Kidney glomerular epithelial cell (primary cell): Measurements from ENCODE around the gene C1orf159.
"Not testable (repeated sequence)": the region's sequence is repeated elsewhere in the genome, so short reads cannot be mapped to it uniquely, and the experiment has no call there.

Experiments used
- DNase-seq: peaks from one replicate; lab custom pipeline; 2025; lab: John Stamatoyannopoulos, UW

C1orf159 gene

GRCh38 chr1:1066403-1067283 is 49.2 kb downstream of the C1orf159 start:
- DNase-seq: no peak

- DNase-seq: peak; percentile 66
These were observed 50.0 kb downstream of the C1orf159 start for GRCh38 chr1:1065940-1066304.

DNA sequence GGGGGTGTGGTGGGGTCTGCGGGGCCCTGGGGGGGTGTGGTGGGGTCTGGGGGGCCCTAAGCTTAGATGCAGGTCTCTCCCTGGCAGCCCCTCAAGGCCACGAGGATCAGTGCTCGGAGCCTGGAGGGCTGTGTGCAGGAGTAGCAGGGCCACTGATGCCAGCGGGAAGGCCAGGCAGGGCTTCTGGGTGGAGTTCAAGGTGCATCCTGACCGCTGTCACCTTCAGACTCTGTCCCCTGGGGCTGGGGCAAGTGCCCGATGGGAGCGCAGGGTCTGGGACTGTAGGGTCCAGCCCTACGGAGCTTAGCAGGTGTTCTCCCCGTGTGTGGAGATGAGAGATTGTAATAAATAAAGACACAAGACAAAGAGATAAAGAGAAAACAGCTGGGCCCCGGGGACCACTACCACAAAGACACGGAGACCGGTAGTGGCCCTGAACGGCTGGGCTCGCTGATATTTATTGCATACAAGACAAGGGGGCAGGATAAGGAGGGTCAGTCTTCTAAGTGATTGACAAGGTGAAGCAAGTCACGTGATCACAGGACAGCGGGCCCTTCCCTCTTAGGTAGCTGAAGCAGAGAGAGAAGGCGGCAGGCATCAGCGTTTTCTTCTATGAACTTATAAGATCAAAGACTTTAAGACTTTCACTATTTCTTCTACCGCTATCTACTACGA is 50.5 kb downstream of the C1orf159 start:
- peak; percentile 66 for DNase-seq

DNA sequence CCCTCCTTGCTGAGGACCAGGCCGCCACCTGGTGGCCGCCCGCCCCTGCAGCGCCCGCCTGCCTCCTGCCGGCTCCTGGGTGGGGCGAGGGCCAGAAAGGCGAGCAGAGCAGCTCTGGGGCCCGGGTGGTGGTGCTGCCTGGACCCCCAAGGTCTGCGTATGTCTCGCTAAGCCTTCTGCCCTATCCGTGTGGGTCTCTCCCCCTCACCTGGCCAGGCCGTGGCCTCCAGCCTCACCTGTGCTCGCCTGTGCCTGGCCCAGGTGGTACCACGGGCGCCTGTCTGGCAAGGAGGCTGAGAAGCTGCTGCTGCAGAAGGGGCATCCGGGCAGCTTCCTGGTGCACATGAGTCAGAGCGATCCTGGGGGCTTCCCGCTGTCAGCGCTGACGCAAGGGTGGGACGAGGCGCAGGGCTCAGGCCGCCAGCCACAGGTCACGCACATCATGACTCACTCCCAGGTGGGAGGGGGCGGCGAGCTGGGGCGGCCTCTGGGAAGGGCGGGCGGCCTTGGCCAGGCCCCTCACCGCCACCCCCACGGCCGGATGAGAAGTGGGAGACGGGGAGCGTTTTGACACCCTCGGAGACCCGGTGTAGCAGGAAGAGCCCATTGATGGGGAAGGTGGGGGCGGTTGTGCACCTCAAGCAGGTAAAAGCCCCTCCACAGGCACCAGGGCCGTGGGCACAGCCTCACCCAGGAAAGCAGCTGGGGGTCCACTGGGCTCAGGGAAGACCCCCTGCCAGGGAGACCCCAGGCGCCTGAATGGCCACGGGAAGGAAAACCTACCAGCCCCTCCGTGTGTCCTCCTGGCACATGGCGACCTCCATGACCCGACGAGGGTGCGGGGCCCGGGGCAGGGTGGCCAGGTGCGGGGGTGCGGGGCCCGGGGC is 51.7 kb downstream of the C1orf159 start:
- DNase-seq: peak; percentile 85

- no peak for DNase-seq
These were observed 52.5 kb downstream of the C1orf159 start for GRCh38 chr1:1063261-1063944.

- no peak for DNase-seq
These were observed 53.3 kb downstream of the C1orf159 start for GRCh38 chr1:1062348-1063163.

- DNase-seq: no peak
These were observed 54.1 kb downstream of the C1orf159 start for GRCh38 chr1:1061682-1062345.

GRCh38 chr1:1060281-1061000 is 55.4 kb downstream of the C1orf159 start:
- no peak for DNase-seq

DNA sequence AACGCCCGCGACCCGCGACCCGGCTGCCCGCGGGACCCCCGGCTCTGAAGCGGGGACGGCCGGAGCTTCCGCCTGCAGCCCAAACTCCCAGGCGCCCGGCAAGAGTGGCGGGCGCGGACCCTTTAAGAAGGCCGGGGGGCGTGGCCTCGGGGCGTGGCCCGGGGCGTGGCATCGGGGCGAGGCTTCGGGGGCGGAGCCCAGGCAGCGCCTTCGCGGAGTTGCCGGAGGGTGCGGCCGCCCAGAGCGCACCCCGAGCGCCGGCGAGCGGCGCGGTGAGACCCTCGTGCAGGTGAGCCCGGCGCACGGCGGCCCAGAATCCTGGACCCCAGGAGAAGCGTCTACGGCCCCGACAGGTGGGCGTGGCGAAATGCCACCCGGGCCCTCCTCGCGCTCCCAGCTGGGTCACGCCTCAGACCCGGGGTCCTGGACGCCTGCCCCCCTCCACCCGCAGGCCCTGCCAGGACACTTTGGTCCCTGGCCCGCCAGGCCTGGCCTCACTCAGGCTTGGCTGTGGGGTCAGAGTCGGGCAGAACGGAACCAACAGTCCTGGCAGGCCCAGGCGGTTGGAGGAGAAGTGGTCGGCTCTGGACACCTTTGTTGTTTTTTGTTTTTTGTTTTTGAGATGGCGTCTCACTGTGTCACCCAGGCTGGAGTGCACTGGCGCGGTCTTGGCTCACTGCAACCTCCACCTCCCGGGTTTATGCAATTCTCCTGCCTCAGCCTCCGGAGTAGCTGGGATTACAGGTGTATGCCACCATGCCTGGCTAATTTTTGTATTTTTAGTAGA is 56.2 kb downstream of the C1orf159 start:
- DNase-seq: peak; percentile 21

DNA sequence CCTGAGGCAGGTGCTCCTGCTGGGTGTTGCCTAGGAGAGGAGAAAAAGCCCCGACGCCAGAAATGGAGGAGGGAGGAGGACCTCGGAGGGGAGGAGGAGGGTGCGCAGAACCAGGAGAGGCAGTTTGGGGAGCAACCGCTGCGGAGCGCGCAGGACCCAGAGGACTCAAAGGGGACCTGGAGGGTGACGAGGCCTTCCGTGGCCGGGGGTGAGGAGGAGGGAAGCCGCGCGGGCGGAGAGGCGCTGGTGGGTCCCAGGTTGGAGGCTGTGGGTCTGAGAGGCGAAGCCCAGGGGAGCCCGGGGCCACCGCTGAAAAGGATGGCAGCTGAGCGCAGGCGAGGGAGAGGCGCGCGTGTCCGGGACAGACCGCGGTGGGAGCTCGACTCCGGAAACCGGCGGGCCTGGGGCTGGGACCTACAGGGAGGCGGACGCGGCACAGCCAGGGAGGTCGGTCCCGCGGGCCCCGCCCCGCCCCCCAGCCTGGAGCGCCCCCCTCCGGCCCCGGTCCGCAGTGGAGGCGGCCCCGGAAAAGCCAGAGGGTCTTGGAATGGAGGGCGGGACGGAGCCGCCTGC is 56.9 kb downstream of the C1orf159 start:
- DNase-seq: no peak

- DNase-seq: peak; percentile 19
These were observed 57.6 kb downstream of the C1orf159 start for GRCh38 chr1:1058088-1058905.

- DNase-seq: not testable (repeated sequence)
These were observed 58.2 kb downstream of the C1orf159 start for GRCh38 chr1:1057769-1058087.

DNA sequence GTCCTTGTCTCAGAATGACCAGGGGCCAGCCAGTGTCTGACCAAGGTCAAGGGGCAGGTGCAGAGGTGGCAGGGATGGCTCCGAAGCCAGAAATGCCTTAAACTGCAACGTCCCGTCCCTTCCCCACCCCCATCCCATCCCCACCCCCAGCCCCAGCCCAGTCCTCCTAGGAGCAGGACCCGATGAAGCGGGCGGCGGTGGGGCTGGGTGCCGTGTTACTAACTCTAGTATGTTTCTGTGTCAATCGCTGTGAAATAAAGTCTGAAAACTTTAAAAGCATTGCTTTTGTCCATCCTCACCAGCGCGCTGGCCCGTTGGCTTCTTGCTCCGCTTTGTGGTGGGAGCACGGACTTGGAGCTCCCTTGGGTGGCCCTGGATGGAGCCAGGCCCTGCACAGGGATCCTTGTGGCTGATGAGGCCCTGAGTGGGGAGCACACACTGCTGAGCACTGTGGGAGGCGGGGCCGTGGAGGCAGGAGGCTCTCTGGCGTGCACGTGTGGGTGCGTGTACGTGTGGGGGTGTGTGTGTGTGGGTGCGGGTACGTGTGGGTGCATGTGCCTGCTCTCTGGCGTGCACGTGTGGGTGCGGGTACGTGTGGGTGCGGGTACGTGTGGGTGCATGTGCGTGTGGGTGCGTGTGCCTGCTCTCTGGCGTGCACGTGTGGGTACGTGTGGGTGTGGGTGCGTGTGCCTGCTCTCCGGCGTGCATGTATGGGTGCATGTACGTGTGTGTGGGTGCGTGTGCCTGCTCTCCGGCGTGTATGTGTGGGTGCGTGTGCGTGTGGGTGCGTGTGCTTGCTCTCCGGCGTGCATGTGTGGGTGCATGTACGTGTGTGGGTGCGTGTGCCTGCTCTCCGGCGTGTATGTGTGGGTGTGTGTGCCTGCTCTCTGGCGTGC is 59.8 kb downstream of the C1orf159 start:
- no peak for DNase-seq

GRCh38 chr1:1054971-1055370 is 60.9 kb downstream of the C1orf159 start:
- DNase-seq: no peak

DNA sequence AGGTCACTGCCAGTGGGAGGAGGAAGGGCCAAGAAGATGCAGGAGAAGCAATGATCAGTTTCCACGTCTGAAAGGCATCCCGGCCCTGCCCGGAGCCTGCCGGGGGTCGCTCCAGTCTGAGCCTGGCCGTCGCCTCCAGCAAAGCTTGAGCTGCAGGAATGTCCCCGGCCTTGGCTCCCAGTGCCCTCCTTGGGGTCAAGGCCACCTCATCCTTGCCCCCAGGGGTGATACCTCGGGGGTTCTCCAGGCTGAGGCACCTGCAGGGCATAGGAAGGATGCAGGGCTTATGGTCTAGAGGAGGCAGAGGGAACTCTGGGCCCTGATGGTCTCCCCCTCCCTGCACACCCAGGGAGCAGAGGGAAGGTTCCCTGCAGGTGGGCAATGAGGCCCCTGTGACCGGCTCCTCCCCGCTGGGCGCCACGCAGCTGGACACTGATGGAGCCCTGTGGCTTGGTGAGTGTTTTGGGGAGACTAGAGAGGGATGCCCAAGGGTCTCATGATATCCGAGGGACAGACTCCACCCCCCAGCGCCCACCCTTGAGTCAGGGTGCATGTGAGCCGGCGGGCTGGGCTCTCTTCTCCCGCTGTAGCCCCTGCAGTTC is 61.7 kb downstream of the C1orf159 start:
- DNase-seq: no peak

DNA sequence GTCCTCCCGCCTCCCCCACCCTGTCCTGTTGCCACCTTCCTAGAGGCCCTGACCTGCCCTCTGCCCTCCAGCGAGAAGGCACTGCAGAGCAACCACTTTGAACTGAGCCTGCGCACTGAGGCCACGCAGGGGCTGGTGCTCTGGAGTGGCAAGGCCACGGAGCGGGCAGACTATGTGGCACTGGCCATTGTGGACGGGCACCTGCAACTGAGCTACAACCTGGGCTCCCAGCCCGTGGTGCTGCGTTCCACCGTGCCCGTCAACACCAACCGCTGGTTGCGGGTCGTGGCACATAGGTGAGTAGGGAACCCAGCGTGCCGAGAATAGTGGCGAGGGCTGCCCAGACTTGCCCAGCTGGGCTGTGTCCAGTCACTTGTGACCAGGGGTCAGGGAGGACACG is 62.2 kb downstream of the C1orf159 start:
- no peak for DNase-seq
